GM12875 (cell line): ENCODE results near the gene GIGYF2.
A peak's percentile ranks its signal among the peaks of the same experiment; 100 is the strongest.

Experiments used
- H3K4me3 ChIP-seq: one replicate; pipeline ENCODE4 v1.5.1; 2011; ENCODE audit warnings: low read depth, low read length, control low read depth
- CTCF ChIP-seq: IDR thresholded peaks from 2 replicates; pipeline ENCODE4 v1.5.1; 2011; ENCODE audit warnings: low read depth, mild to moderate bottlenecking, control low read depth, inconsistent platforms, low read length, moderate library complexity, borderline replicate concordance; ENCODE audit not compliant: insufficient read depth

The GIGYF2 gene

GRCh38 chr2:232872826-232873225 is 175.7 kb downstream of the GIGYF2 start:
- no peak overlapping the region for H3K4me3 ChIP-seq
- TF ChIP-seq CTCF, result no peak

GRCh38 chr2:232873292-232873908 is 176.3 kb downstream of the GIGYF2 start:
- H3K4me3 ChIP-seq, result no peak overlapping the region
- TF ChIP-seq CTCF, result no peak

DNA sequence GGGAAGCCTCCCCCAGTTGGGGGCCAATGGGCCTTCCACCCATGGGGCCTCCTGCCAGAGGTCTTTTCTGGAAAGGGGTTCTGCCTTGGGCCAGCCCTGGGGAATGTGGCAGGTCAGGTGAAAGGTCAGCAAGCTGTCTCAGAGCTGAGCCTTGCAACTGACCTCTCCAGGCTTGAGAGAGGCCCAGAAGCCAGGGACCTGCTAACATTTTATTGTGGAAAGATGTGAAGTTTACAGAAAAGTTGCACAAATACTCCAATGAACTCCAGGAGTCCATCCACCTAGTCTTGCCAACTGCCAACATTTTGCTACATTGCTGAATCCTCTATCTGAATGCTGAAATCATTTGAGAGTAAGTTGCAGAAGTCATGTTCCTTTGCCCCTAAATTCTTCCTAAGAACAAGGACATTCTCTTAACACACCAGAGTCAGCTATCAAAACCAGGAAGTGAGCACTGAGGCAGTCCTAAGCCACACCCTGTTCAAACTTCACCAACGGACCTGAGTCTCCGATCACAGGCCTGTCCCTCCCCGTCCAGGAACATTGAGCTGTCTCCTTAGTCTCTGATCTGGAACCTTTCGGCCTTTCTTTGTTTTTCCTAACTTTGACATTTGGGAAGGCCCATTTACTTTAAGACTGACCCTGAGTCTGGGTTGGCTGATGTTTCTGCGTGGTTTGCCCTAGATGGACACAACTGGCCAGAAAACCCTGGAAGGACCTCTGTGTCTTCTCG is 176.9 kb downstream of the GIGYF2 start:
- no peak for TF ChIP-seq CTCF
- H3K4me3 ChIP-seq, result no peak overlapping the region

GRCh38 chr2:232874677-232875223 is 177.6 kb downstream of the GIGYF2 start:
- no peak overlapping the region for H3K4me3 ChIP-seq
- no peak for TF ChIP-seq CTCF

- H3K4me3 ChIP-seq, result peak overlapping the region; percentile 8
- no peak for TF ChIP-seq CTCF
Observed at GRCh38 chr2:232875256-232876121, 178.4 kb downstream of the GIGYF2 start.

DNA sequence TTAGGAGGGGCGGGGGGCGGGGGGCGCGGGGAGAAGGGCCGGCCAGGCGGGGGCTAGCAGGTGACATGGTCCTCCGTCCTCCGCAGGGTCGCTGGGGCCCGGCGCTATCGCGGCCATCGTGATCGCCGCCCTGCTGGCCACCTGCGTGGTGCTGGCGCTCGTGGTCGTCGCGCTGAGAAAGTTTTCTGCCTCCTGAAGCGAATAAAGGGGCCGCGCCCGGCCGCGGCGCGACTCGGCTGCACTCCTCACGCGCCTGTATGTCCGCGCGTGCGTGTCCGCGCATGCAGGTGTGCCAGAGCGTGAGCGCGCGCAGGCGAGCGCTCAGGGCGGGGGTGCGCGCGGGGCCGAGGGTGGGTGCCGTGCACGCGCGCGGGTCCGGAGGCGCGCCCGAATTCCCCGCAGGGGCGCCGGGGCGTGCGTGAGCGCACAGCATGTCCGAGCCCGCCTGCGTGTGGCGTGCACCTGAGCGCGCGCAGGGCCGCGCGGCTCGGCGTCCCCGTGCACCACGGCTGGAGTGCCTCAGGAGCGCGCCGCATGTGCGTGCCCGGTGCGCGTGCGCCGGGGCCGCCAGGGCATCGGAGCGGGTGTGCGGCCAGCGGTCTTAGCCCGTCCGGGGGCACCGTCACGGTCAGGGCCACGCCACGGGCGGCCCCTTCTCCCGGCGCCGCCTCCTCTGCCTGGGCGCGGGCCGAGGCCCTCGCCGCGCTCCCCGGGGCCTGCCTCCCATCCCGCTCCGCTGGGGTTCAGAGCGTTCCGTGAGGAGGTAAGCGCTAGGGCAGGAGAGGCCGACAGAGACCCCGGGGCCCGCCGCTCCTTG is 179.2 kb downstream of the GIGYF2 start:
- peak overlapping the region; percentile 53 for H3K4me3 ChIP-seq
- TF ChIP-seq CTCF, result peak; percentile 43
